ENCODE measurements around the gene ZBTB18.
"Not testable (repeated sequence)": the region's sequence is repeated elsewhere in the genome, so short reads cannot be mapped to it uniquely, and the experiment has no call there.

ZBTB18 gene

DNA sequence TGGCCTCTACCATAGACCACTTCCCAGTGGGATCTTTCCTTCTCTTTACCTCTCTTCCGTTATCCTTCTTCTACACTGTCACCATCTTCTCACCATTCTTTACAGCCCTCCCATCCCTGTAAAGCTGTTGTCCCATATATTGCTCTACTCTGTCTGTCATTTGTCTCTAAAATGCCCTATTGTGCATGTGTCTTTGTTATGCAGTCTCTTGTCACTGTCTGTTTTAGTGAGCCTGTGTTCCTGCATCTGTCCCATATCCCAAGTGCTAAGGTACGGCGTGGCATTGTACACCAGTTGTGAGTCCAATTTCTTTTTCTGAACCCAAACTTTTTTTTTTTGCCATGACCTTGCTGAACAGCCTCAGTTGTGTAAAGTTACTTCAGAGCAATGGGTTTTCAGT is 8.8 kb upstream of the ZBTB18 start:
- DNase-seq: no peak

- DNase-seq: no peak
Observed at GRCh38 chr1:244044423-244044822, 6.7 kb upstream of the ZBTB18 start.

- DNase-seq: not testable (repeated sequence)
Observed at GRCh38 chr1:244046254-244046653, 4.8 kb upstream of the ZBTB18 start.

DNA sequence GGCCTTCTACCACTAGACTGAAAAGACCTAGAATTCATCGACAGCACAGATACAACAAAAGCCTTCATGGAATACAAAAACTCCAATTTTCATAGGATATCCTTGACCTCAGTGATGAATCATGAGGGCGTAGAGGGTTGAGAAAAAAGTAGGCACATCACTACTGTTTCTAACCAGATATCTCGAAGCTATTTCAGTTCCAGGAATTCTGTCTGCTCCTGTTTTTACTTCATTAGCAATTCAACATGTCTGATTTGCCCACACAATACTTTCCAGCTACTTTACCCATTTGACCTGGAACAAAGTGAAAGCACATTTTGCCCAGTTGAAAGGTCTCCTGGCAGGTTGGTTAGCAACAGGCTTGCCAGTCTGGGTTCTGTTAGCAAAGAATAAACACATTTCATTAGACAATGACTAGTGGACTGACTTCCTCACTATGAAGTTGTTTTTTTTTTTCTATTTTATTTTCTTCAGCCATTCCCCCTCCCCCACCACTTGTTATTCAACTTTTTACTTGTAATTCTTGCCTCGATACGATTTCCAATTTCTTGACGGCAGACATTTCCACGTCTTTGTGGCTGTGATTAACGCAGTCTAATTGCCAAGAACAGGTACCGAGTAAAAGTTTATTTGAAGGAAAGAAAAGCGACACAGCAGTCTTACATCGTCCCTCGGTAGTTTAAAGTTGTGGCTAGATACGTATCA is 4.0 kb upstream of the ZBTB18 start:
- DNase-seq: peak in 1 of 2 experiments; percentile 7

DNA sequence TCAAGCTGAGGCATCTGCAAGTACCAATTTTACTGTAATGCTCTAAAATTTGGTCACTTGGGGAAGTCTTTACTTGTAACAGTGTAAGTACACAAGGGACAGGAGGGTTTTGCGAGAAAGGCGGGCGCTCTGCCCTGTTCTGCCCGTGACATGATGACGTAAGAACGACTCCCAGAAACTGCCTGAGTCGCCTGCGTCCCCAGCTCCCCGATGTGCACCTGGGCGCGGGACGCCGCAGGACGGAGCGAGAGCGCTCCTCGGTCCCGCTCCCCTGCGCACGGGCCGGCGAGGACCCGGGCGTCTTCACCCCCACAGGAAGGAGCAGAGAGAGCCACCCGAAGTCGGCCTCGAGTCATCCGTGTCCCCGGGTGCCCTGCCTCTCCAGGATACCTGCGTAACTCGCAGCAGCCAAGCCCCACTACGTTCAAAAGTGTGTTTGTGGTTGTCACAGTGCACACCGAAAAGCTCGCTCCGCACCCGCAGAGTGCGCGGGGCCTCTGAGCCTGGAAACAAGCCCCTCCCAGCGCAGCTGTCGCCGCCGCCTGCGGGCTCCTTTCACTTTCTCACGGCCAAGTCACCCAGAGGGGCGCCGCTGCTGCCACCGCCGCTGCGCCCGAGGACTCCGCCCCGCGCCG is 3.3 kb upstream of the ZBTB18 start:
- DNase-seq: peak in 1 of 2 experiments; percentile 74

GRCh38 chr1:244048256-244049161 is 2.6 kb upstream of the ZBTB18 start:
- DNase-seq: peak; percentile 96 to 97

GRCh38 chr1:244049162-244050013 is 1.7 kb upstream of the ZBTB18 start:
- DNase-seq: peak in 1 of 2 experiments; percentile 50

- no peak for DNase-seq
Observed at GRCh38 chr1:244050014-244050834, 859 bp upstream of the ZBTB18 start.

DNA sequence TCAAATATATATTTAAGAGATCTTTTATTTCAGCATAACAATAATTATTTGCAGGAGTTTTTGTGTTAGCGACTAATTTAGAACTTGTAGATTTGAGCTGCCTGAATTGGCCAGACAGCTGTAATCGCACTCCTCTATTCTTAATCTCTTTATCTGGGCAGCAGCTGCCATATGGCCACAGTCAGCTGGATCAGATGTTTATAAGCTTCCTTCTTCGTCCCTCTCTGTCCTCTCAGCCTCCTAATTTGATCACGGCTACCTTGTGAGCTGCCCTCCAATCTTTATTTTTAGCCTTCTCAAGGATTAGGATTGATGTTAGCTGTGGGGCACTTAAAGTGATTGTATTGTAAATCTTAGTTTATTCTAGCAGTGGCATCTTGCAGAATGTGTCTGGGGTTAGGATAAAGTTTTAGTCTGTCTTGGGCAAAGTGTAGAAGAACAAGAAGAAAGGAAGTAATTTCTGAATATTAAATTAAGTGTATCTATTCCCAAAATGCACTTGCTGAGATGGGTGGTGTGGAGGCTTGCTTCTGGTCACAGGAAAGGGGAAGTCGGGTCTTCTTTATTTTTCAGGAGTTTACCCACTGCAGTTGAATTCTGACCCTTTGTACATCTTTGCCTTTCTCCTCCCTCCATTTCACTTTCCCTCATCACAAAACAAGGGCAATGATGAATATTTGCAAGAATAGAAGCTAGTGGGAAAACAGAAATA is 1.1 kb downstream of the ZBTB18 start:
- DNase-seq: no peak

- no peak for DNase-seq
Observed at GRCh38 chr1:244052728-244053312, 1.7 kb downstream of the ZBTB18 start.

GRCh38 chr1:244053831-244054230 is 2.7 kb downstream of the ZBTB18 start:
- DNase-seq: peak in 1 of 2 experiments; percentile 38

GRCh38 chr1:244054247-244054923 is 3.3 kb downstream of the ZBTB18 start:
- no peak for DNase-seq

GRCh38 chr1:244054924-244055263 is 3.8 kb downstream of the ZBTB18 start:
- DNase-seq: no peak

DNA sequence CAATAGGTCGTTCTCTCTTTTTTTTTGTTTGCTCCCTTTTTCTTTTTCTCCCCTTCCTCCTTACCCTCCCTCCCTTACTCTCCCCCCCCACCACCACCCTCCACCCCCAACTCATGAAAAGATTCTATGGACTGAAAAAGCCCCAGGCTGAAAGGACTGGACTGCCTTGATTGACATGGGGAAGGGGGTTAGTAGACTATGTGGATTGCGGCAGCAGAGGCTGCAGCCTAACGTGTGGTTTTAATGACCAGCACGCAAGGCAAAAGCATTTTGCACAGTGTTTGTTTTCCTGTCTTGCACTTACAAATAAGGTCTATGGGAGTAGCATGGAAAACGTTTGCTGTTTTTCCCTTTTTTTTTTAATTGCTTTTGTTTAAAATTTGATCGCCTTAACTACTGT is 5.5 kb downstream of the ZBTB18 start:
- no peak for DNase-seq

GRCh38 chr1:244057474-244058385 is 6.6 kb downstream of the ZBTB18 start:
- no peak for DNase-seq

- DNase-seq: no peak
Observed at GRCh38 chr1:244060117-244060516, 9.0 kb downstream of the ZBTB18 start.

GRCh38 chr1:244060686-244061085 is 9.6 kb downstream of the ZBTB18 start:
- no peak for DNase-seq

DNA sequence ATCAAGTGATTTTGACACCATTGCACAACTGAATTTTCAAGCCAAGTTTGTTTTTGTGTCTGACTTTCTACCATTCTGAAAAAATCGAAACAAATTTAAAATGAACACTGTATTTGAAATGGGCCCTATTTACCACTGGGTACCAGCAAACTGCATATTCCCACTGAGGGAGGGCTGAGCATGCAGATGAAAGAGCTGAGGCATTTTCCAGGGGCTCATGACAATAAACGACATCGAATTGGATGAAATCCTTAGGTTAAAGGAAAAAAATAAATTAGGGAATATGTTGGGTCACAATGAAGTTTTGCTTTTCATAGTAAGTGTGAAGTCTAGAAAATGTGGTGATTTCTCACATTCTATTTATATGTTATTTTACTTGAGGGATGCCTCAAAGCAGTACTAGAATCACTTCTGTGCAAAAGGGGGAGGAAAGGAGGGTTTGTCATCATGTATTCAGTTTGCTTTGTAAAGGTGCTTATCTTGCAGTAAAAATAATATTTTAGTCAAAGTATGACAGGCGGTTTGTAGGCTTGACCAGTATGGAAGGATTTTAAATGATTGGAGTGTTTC is 11.2 kb downstream of the ZBTB18 start:
- DNase-seq: no peak

GRCh38 chr1:244063498-244063897 is 12.4 kb downstream of the ZBTB18 start:
- peak; percentile 63 to 71 for DNase-seq

All from NCI-H526 (cell line).